Activated CD4-positive, alpha-beta T cell treated with anti-CD3 and anti-CD28 coated beads, Interleukin-2, amount 10 ng/mL, durations not matched to agents 7 days and 5 days (primary cell): ENCODE measurements around the gene AMIGO1. TPM values are rescaled to one million over a fixed set of nuclear protein-coding genes. Genes with fewer than 3 reads are reported as not detected.
"Not testable (repeated sequence)": the region's sequence is repeated elsewhere in the genome, so short reads cannot be mapped to it uniquely, and the experiment has no call there.

Experiments used
- CTCF ChIA-PET: fragments of 350-600 bp; sonication (Branson Sonifier 250); formaldehyde crosslinking; loops from one replicate; lab custom pipeline; 2021; ENCODE audit warnings: antibody characterized with exemption; lab: Charles Lee
- POLR2A ChIA-PET: fragments of 350-600 bp; sonication (Branson Sonifier 250); formaldehyde crosslinking; loops from one replicate; lab custom pipeline; 2021; ENCODE audit warnings: antibody characterized with exemption; lab: Charles Lee
- DNase-seq: peaks from one replicate; pipeline ENCODE4 v3.0.0-alpha.2; 2020
- H3K27ac Mint-ChIP-seq: one replicate; pipeline ENCODE4 v1.8.0; 2021; ENCODE audit warnings: mild to moderate bottlenecking, moderate library complexity, mixed read lengths
- H3K27me3 Mint-ChIP-seq: one replicate; pipeline ENCODE4 v1.8.0; 2021; ENCODE audit warnings: mixed read lengths
- H3K36me3 Mint-ChIP-seq: one replicate; pipeline ENCODE4 v1.8.0; 2021; ENCODE audit warnings: low read depth, mixed read lengths
- H3K4me1 Mint-ChIP-seq: one replicate; pipeline ENCODE4 v1.8.0; 2021; ENCODE audit warnings: mixed read lengths
- H3K4me3 Mint-ChIP-seq: one replicate; pipeline ENCODE4 v1.8.0; 2021; ENCODE audit warnings: mild to moderate bottlenecking, moderate library complexity, mixed read lengths
- H3K9me3 Mint-ChIP-seq: one replicate; pipeline ENCODE4 v1.8.0; 2021; ENCODE audit warnings: mixed read lengths
- total RNA-seq, 2 experiments: library from RNA; stranded (reverse); gene quantifications; one replicate each; pipeline ENCODE4 v1.2.3, GENCODE V29; 2021

AMIGO1 gene
- total RNA-seq, 2 experiments from 2014 or later = 5.8 to 7.6 TPM

DNA sequence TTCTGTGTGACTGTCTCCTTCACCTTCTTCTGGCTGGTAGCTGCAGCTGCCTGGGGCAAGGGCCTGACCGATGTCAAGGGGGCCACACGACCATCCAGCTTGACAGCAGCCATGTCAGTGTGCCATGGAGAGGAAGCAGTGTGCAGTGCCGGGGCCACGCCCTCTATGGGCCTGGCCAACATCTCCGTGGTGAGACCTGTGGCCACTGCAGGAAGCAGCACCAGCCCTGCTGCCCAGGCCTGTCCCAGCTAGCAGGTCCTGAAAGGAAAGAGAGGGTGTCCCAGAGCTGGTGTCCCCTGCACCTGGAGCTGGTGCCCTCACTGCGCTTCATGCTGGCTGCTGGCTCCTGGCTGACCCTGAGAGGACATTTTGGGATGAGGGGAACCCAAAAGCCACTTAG, 31.7 kb downstream of the AMIGO1 start:
- no peak for DNase-seq
- POLR2A ChIA-PET = interaction anchor here (0.7 kb wide), 1 partner anchor 128 kb away, joined by 3 read pairs; no protein-coding TSS in a partner anchor

DNA sequence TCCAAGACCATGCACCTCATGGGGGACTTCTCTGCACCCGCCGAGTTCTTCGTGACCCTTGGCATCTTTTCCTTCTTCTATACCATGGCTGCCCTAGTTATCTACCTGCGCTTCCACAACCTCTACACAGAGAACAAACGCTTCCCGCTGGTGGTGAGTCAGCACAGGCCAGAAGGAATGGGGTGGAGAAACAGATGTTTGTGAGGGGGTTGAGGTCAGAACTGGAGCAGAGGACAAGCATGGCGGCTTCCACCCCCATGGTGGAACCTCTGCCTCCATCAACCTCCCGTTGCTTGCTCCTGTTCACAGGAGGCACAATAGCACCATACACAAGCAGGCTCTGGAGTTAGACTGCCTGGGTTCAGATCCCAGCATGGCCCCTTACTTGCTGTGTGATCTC, 32.7 kb downstream of the AMIGO1 start:
- DNase-seq = no peak
- CTCF ChIA-PET = interaction anchor here (0.7 kb wide), 1 partner anchor 26 kb away, joined by 3 read pairs; no protein-coding TSS in a partner anchor
- no peaks in the 10 kb centered on the region for H3K36me3 Mint-ChIP-seq
- no peak overlapping the region for H3K27ac Mint-ChIP-seq
- H3K4me3 Mint-ChIP-seq = no peak overlapping the region
- H3K4me1 Mint-ChIP-seq = peaks cover 9% of the 10 kb centered on the region
- peaks cover 37% of the 10 kb centered on the region for H3K27me3 Mint-ChIP-seq
- H3K9me3 Mint-ChIP-seq = no peaks in the 10 kb centered on the region
- POLR2A ChIA-PET = no interaction called here

More for the DNA sequence above, 31.7 kb downstream of the AMIGO1 start:
- CTCF ChIA-PET = interaction anchor here (1.2 to 43.6 kb wide), 2 partner anchors 8 to 46 kb away, joined by 3 to 1139 read pairs; partner anchors contain the start of genes AMIGO1 and GPR61
- Mint-ChIP-seq H3K27ac (no peak overlapping the region), H3K4me3 (no peak overlapping the region), H3K27me3 (peaks cover 34% of the 10 kb centered on the region), H3K9me3 (no peaks in the 10 kb centered on the region), H3K36me3 (no peaks in the 10 kb centered on the region), H3K4me1 (peaks cover 17% of the 10 kb centered on the region)

DNA sequence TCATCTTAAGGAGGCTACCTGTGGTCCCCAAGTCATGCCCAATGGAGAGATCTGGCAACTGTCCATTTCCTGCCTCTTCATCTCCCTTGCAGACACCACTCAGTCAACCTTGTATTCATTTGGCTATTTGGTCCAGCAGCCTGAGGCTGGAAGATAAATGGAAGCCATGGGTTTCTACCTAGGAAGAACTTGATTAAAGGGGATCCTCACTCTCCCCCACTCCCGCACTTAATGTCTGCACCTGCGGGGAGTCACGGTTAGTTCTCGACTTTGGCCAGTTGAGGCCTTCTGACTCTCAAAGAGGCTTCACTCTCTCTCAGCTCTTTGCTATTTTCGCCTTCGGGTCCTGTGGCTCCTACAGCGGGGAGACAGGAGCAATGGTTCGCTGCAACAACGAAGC, 34.3 kb downstream of the AMIGO1 start:
- no peak for DNase-seq
- Mint-ChIP-seq H3K27me3 (peaks cover 44% of the 10 kb centered on the region), H3K27ac (no peak overlapping the region), H3K4me3 (no peak overlapping the region), H3K4me1 (peaks cover 9% of the 10 kb centered on the region), H3K36me3 (no peaks in the 10 kb centered on the region), H3K9me3 (no peaks in the 10 kb centered on the region)
- ChIA-PET POLR2A (no interaction called here), CTCF (no interaction called here)

DNA sequence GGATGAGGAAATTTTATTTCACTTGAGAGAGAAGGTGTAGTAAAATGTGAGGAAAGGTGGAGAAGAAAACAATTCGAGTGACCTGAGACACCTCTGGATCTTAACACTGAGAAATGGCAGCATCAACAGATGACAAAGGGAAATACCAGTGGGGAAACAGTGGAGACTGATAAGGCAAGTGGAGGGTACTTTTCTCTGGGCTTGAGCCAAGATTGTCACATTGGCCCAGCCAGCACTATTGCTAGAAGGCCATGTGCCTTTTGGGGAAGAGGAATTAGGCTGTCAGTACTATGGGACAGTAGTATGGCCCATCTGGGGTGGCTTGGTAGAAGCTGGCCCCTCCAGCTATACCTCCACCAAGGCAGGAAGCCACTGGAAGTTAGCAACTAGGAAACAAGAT, 34.8 kb downstream of the AMIGO1 start:
- CTCF ChIA-PET = no interaction called here
- POLR2A ChIA-PET = no interaction called here
- Mint-ChIP-seq H3K4me1 (peaks cover 9% of the 10 kb centered on the region), H3K27ac (no peak overlapping the region), H3K27me3 (peaks cover 45% of the 10 kb centered on the region), H3K36me3 (no peaks in the 10 kb centered on the region), H3K9me3 (no peaks in the 10 kb centered on the region), H3K4me3 (no peak overlapping the region)
- DNase-seq = no peak

DNA sequence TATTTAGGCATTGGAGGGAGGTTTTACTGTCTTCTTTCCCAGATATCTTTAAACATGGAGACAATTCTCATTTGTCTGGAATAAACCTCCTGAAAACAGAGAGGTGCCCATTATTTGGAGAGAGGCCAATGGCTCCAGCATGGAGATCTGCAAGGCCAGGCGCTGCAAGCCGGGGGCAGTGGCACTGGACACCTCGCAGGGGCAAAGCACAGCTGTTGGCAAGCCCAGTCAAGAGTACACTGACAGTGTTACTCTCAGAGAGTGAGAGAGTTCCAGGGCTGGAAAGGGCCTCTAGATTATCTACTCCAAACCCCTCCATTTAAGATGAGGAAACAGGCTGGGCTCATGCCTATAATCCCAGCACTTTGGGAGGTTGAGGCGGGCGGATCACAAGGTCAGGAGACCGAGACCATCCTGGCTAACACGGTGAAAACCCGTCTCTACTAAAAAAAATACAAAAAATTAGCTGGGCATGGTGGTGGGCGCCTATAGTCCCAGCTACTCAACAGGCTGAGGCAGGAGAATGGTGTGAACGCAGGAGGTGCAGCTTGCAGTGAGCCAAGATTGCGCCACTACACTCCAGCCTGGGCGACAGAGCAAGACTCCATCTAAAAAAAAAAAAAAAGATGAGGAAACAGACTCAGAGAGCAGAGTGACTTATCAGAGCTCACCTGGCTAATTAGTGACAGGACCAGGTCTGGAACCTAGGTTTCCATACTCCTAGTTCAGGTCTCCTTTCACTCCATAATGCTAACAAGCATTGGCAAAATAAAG, 36.1 kb downstream of the AMIGO1 start:
- CTCF ChIA-PET = interaction anchor here (0.6 kb wide), 2 partner anchors 28 to 1681 kb away, joined by 3 read pairs; no protein-coding TSS in a partner anchor
- H3K9me3 Mint-ChIP-seq = not testable (repeated sequence)
- peaks cover 46% of the 10 kb centered on the region for H3K27me3 Mint-ChIP-seq

DNA sequence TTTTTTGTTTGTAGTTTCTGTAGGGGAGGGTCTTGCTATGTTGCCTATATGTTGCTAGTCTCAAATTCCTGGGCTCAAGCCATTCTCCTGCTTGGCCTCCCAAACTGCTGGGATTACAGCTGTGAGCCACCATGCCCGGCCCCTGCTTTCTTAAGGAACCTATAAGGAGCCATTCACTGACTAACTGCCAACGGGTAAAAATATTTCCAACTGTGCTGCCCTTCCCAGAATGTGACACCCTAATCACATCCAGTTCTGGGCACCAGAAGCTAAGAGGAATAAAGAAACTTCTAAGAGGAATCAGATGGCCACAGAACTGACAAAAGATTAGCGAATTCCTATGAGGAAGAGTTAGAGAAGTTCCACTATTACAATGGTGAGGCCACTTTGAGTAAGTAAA, 36.7 kb downstream of the AMIGO1 start:
- H3K4me3 Mint-ChIP-seq = no peak overlapping the region
- H3K27me3 Mint-ChIP-seq = peaks cover 53% of the 10 kb centered on the region
- H3K36me3 Mint-ChIP-seq = no peaks in the 10 kb centered on the region
- ChIA-PET POLR2A (no interaction called here), CTCF (interaction anchor here (0.6 to 1.3 kb wide), 2 partner anchors 23 to 229 kb away, joined by 3 read pairs; no protein-coding TSS in a partner anchor)
- DNase-seq = no peak
- peaks cover 9% of the 10 kb centered on the region for H3K4me1 Mint-ChIP-seq
- H3K9me3 Mint-ChIP-seq = no peaks in the 10 kb centered on the region
- no peak overlapping the region for H3K27ac Mint-ChIP-seq

More for the DNA sequence above, 36.1 kb downstream of the AMIGO1 start:
- DNase-seq, H3K36me3 Mint-ChIP-seq, H3K27ac Mint-ChIP-seq, H3K4me1 Mint-ChIP-seq, H3K4me3 Mint-ChIP-seq, POLR2A ChIA-PET: not testable (repeated sequence)

DNA sequence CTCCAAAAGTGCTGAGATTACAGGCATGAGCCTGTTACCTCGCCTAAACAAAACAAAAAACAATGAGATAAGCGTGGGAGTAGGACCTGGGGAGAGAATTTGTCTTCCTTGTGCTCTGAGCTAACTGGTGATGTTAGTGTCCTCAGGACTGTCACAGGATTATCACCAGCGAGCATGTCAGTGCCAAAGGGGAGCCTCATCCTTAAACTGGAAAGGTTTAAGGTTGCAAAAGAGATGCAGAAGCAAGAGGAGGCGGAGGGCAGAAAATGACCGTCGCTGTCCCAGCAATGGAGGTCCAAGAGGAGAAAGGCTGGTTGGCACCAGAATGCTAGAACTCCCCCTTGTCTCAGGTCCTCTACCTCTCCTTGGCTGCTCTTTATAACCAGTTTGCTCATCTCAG, 39.3 kb downstream of the AMIGO1 start:
- Mint-ChIP-seq H3K4me3 (no peak overlapping the region), H3K27me3 (peaks cover 63% of the 10 kb centered on the region), H3K9me3 (no peaks in the 10 kb centered on the region), H3K36me3 (no peaks in the 10 kb centered on the region), H3K27ac (no peak overlapping the region), H3K4me1 (peaks cover 11% of the 10 kb centered on the region)
- DNase-seq = no peak
- POLR2A ChIA-PET = interaction anchor here (0.8 kb wide), 1 partner anchor 396 kb away, joined by 3 read pairs; no protein-coding TSS in a partner anchor
- CTCF ChIA-PET = interaction anchor here (1.1 to 1.4 kb wide), 2 partner anchors 8 to 20 kb away, joined by 3 read pairs; no protein-coding TSS in a partner anchor

DNA sequence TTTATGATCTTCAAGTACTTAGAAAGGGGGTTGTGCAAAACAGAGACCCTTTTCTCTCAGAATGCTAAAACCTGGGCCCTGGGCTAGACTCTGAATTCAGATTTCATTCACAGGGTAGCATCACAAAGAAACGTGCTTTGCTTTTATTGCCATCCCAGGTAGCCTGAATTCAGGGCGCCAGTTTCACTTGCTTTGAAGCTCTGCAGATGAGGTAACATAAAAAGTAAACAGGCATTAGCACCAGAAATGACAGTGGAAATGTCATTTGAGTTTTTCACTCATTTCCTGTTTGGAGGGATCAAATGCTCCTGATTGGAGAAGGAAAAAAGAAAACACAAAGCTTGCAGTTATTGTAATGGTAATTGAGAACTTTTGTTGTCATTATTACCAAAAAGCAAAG, 40.6 kb downstream of the AMIGO1 start:
- POLR2A ChIA-PET = no interaction called here
- H3K27ac Mint-ChIP-seq = no peak overlapping the region
- no peaks in the 10 kb centered on the region for H3K36me3 Mint-ChIP-seq
- H3K9me3 Mint-ChIP-seq = no peaks in the 10 kb centered on the region
- H3K27me3 Mint-ChIP-seq = peaks cover 70% of the 10 kb centered on the region
- no peak overlapping the region for H3K4me3 Mint-ChIP-seq
- peak; percentile 31 for DNase-seq
- H3K4me1 Mint-ChIP-seq = peaks cover 11% of the 10 kb centered on the region
- CTCF ChIA-PET = interaction anchor here (0.6 to 1.3 kb wide), 4 partner anchors 9 to 64 kb away, joined by 3 read pairs; no protein-coding TSS in a partner anchor

DNA sequence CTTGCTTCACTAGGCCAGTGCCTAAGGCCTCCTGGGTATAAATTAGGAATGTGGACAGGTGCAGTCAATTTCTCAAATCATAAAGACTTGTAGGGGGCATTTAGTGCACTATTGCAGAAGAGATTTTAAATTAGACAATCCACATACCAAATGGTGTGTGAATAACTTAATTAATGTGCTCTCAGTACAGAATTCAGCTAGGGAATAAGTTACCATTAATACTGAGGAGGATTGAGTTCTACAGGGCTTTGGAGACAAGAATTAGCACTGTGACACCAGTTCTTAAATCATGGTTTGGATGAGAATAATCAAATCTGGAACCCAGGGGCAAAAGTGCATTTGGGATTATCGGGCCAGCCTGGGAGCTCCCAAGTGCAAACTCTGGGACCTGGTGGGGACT, 41.5 kb downstream of the AMIGO1 start:
- H3K36me3 Mint-ChIP-seq = no peaks in the 10 kb centered on the region
- H3K4me1 Mint-ChIP-seq = peaks cover 11% of the 10 kb centered on the region
- no peaks in the 10 kb centered on the region for H3K9me3 Mint-ChIP-seq
- ChIA-PET POLR2A (no interaction called here), CTCF (interaction anchor here (0.6 to 1.3 kb wide), 3 partner anchors 23 to 265 kb away, joined by 3 to 5 read pairs (median 3); no protein-coding TSS in a partner anchor)
- H3K4me3 Mint-ChIP-seq = no peak overlapping the region
- no peak overlapping the region for H3K27ac Mint-ChIP-seq
- H3K27me3 Mint-ChIP-seq = peaks cover 75% of the 10 kb centered on the region
- DNase-seq = no peak

DNA sequence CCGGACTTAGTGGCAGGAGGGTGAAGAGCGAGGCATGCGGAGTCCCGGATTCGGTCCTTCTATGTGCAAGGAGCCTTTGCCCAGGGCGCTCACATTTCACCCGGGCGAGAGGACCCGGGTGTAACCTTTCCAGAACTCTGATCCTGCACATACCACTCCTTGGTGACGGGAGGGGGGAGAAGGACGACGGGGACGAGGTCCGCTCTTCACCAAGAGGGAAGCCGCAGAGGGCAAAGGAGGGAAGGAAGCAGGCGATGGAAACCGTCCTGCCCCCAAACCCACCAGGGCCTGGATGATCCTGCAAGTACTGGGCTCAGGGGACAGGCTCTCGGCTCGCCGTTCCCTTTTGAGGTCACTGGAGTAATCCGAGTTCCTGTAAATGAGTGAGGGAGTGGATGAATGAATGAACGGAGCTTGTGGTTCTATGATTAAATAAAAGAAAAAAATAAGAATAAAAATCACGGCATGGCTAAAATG, 42.2 kb downstream of the AMIGO1 start:
- Mint-ChIP-seq H3K27ac (no peak overlapping the region), H3K27me3 (peaks cover 75% of the 10 kb centered on the region), H3K36me3 (no peaks in the 10 kb centered on the region), H3K4me3 (no peak overlapping the region), H3K9me3 (no peaks in the 10 kb centered on the region), H3K4me1 (peaks cover 11% of the 10 kb centered on the region)
- DNase-seq = no peak
- CTCF ChIA-PET = interaction anchor here (0.6 kb wide), 1 partner anchor 264 kb away, joined by 5 read pairs; no protein-coding TSS in a partner anchor
- POLR2A ChIA-PET = no interaction called here

DNA sequence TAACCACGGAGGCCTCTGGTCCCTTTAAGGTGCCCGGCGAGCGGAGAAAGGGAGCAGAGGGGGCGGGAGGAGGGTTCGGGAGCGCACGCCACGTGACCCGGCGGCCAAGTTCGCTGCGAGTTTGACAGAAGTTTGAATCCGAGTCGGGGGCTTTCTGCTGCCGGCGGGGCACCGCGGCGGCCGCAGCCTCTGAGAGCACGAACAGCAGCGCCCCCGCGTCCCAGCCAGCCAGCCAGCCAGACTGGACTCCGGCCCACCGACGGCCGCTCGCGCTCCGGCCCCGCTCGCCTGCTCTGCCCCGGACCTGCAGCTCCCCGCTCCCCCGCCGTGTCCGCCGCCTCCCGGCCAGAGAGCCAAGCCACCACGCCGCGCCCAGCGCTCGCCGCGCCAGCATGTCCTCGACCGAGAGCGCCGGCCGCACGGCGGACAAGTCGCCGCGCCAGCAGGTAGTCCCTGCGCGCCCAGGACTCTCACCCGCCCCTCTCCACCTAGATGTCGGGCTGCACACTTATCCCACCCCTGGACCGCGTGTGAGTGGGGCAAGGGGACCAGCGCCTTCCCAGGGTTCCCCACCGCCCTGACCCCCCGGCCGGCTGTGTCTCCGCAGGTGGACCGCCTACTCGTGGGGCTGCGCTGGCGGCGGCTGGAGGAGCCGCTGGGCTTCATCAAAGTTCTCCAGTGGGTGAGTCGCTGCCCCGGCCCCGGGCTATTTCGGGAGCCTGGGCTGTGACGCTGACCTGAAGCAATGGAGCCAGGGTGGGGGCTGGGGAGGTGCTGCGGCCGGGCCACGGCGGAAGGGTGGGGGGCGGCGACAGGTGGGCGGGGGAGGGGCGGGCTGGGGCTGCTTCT, 42.9 kb downstream of the AMIGO1 start, which contains the start of gene SYPL2:
Gene SYPL2 (plus strand): TSS at position 95 of the 849 bp plus-strand sequence. CDS start 298 bp downstream, at position 393.
- CTCF ChIA-PET = interaction anchor here (1.3 kb wide), 1 partner anchor 14 kb away, joined by 3 read pairs; no protein-coding TSS in a partner anchor
- POLR2A ChIA-PET = no interaction called here
- DNase-seq = no peak
- peak within 1 kb of the TSS; percentile 58 for H3K4me3 Mint-ChIP-seq
- no peaks in the 10 kb centered on the region for H3K9me3 Mint-ChIP-seq
- peaks cover 79% of the 10 kb centered on the region for H3K27me3 Mint-ChIP-seq
- peaks cover 11% of the 10 kb centered on the region for H3K4me1 Mint-ChIP-seq
- H3K36me3 Mint-ChIP-seq = no peaks in the 10 kb centered on the region
- no peak within 1 kb of the TSS for H3K27ac Mint-ChIP-seq

DNA sequence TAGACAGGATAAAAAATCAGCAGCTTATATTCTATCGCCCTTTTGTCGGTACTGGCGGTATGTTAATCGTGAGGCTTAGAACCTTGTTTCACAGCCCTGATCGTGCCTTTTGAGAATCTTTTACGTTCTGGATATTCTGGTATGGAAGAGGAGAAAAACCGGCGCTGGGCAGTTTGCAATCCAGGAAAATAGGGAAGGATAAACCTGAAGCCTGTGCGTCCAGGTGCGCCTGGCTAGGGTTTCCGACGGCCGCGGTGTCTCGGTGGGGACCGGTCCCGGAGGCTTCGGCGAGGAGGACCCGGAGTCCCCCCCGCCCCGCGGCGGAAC, 43.4 kb downstream of the AMIGO1 start:
- Mint-ChIP-seq H3K36me3 (no peaks in the 10 kb centered on the region), H3K4me1 (peaks cover 11% of the 10 kb centered on the region), H3K4me3 (peak overlapping the region; percentile 58), H3K27ac (no peak overlapping the region), H3K27me3 (peaks cover 80% of the 10 kb centered on the region), H3K9me3 (no peaks in the 10 kb centered on the region)
- ChIA-PET CTCF (interaction anchor here (1.3 kb wide), 1 partner anchor 13 kb away, joined by 3 read pairs; no protein-coding TSS in a partner anchor), POLR2A (no interaction called here)
- no peak for DNase-seq
